GM21381 (cell line): ENCODE results near the gene METTL25B.
A peak's percentile ranks its signal among the peaks of the same experiment; 100 is the strongest.

Experiments used
- ATAC-seq: cut with Tn5 transposase; IDR thresholded peaks from one replicate; pipeline ENCODE4 v1.9.1; 2021; ENCODE audit warnings: mild to moderate bottlenecking, moderate library complexity; ENCODE audit not compliant: unreplicated experiment

The METTL25B gene

GRCh38 chr1:156727926-156728598 is at the start of gene METTL25B:
Gene METTL25B (plus strand): TSS chr1:156728469. CDS start chr1:156729105, 636 bp downstream.
- peak; percentile 43 for ATAC-seq

- ATAC-seq, result no peak
Observed at GRCh38 chr1:156680056-156680455, 48.2 kb upstream of the METTL25B start.

GRCh38 chr1:156681196-156681960 is 46.9 kb upstream of the METTL25B start:
- ATAC-seq, result no peak

GRCh38 chr1:156682166-156682890 is 45.9 kb upstream of the METTL25B start:
- no peak for ATAC-seq

GRCh38 chr1:156684227-156684782 is 44.0 kb upstream of the METTL25B start:
- no peak for ATAC-seq

- peak; percentile 54 for ATAC-seq
Observed at GRCh38 chr1:156689035-156689952, 39.0 kb upstream of the METTL25B start.

- ATAC-seq, result no peak
Observed at GRCh38 chr1:156689953-156690674, 38.2 kb upstream of the METTL25B start.

- no peak for ATAC-seq
Observed at GRCh38 chr1:156690675-156691036, 37.6 kb upstream of the METTL25B start.

- no peak for ATAC-seq
Observed at GRCh38 chr1:156691191-156691590, 37.1 kb upstream of the METTL25B start.

GRCh38 chr1:156691665-156692440 is 36.4 kb upstream of the METTL25B start:
- ATAC-seq, result no peak

- ATAC-seq, result no peak
Observed at GRCh38 chr1:156692441-156692924, 35.8 kb upstream of the METTL25B start.

GRCh38 chr1:156692925-156693847 is 35.1 kb upstream of the METTL25B start:
- no peak for ATAC-seq

- no peak for ATAC-seq
Observed at GRCh38 chr1:156693848-156694689, 34.2 kb upstream of the METTL25B start.

GRCh38 chr1:156694690-156694962 is 33.6 kb upstream of the METTL25B start:
- ATAC-seq, result no peak

GRCh38 chr1:156696755-156697154 is 31.5 kb upstream of the METTL25B start:
- ATAC-seq, result no peak

GRCh38 chr1:156697481-156697880 is 30.8 kb upstream of the METTL25B start:
- ATAC-seq, result no peak

- no peak for ATAC-seq
Observed at GRCh38 chr1:156698995-156699394, 29.3 kb upstream of the METTL25B start.
